Left lung (tissue), 10 donors: ENCODE results near the gene GBX1. TPM values are rescaled to one million over a fixed set of nuclear protein-coding genes. Genes with fewer than 3 reads are reported as not detected.
A peak's percentile ranks its signal among the peaks of the same experiment; 100 is the strongest.

Experiments used
- ATAC-seq: fragments of 200-7000 bp; cut with Tn5 transposase; one replicate; pipeline ENCODE4 v1.9.1; 2020; ENCODE audit warnings: moderate library complexity
- DNase-seq, 4 donors: peaks; one replicate each; pipeline ENCODE4 v3.0.0-alpha.2; 2013 to 2020
- H3K27ac ChIP-seq, 2 donors: fragments of 200-600 bp; sonication (generic) in 1 of 2; one replicate each; pipeline versions ENCODE4 v1.5.0 to v1.8.0; 2020 to 2021
- H3K27me3 ChIP-seq, 2 donors: fragments of 200-600 bp; sonication (generic) in 1 of 2; one replicate each; pipeline versions ENCODE4 v1.5.0 to v1.8.0; 2020 to 2021
- H3K36me3 ChIP-seq, 2 donors: fragments of 200-600 bp; sonication (generic) in 1 of 2; one replicate each; pipeline versions ENCODE4 v1.5.0 to v1.8.0; 2020 to 2021
- H3K4me1 ChIP-seq, 2 donors: fragments of 200-600 bp; one replicate each; pipeline ENCODE4 v1.8.0; 2021
- H3K4me3 ChIP-seq, 2 donors: fragments of 200-600 bp; sonication (generic) in 1 of 2; one replicate each; pipeline versions ENCODE4 v1.5.0 to v1.8.0; 2020 to 2021; ENCODE audit warnings: mild to moderate bottlenecking in 1 of 2
- H3K9me3 ChIP-seq, 2 donors: fragments of 200-600 bp; sonication (generic) in 1 of 2; one replicate each; pipeline versions ENCODE4 v1.5.0 to v1.8.0; 2020 to 2021
- CTCF ChIP-seq, 2 donors: fragments of 200-600 bp; sonication (generic) in 1 of 2; IDR thresholded peaks; one replicate each; pipeline versions ENCODE4 v1.5.0 to v1.8.0; 2021; ENCODE audit warnings: antibody characterized with exemption in 2 of 2
- intact Hi-C, 2 donors: fragments of 100-400 bp; cut with DNase I; formaldehyde crosslinking; loops; one replicate each; pipeline versions ENCODE4 v1.11.2 to v1.14.2; 2022
- polyA plus RNA-seq, 6 donors: library from polyadenylated mRNA; unstranded; fragments of 120-200 nt; gene quantifications; one replicate each; pipeline ENCODE4 v1.2.1, GENCODE V29; 2013; ENCODE audit not compliant: insufficient read length in 6 of 6
- total RNA-seq, 2 donors: library from RNA; stranded (reverse); fragmentation: NEBNext Ultra II Directional; extraction: Animal tissue kit (Norgen Biotek cat#: 25700); gene quantifications; one replicate each; pipeline ENCODE4 v1.2.1, GENCODE V29; 2021
- donor health status: DM: no; HTN: yes; CAD: no.
- donor health status: DM: no; HTN: no; CAD: no.

GBX1 gene
- total and polyA plus RNA-seq, 8 donors, result 0.24 to 0.42 (median 0.28) TPM; not detected in 5

DNA sequence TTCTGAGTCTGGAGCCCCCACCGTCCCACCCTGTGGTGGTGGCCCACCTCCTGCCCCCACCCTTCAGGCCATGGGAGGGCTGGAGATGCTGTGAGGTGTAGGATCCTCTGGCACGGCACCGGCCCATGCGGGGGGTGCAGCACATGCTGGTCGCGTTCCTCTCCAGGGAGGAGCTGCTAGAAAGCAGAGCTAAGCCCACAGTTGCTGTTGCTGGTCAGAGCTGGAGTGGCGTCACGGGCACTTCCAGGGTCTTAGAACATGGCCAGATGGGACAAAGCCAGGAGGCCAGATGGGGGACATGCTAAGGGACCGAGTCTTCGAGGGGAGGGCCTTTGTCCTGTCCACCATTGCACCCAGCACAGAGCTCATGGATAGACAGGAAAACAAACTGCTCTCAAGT, 59.6 kb downstream of the GBX1 start:
- ATAC-seq (no peak), DNase-seq (peak in 1 of 4 donors; percentile 74)
- Histone ChIP-seq H3K4me1 (peaks cover 0 to 28% of the 10 kb centered on the region in 2 donors), H3K36me3 (peaks cover 0 to 8% of the 10 kb centered on the region in 2 donors), H3K9me3 (no peaks in the 10 kb centered on the region), H3K4me3 (no peak overlapping the region), H3K27ac (no peak overlapping the region), H3K27me3 (no peaks in the 10 kb centered on the region)
- intact Hi-C loops, result no loop called here
- no peak for TF ChIP-seq CTCF (IDR thresholded peaks at IDR 0.05)

GRCh38 chr7:151104411-151105235, 62.9 kb downstream of the GBX1 start:
- Histone ChIP-seq H3K27ac (no peak overlapping the region), H3K27me3 (no peaks in the 10 kb centered on the region), H3K9me3 (no peaks in the 10 kb centered on the region), H3K4me1 (peaks cover 0 to 15% of the 10 kb centered on the region in 2 donors), H3K4me3 (no peak overlapping the region), H3K36me3 (peaks cover 0 to 8% of the 10 kb centered on the region in 2 donors)
- TF ChIP-seq CTCF (IDR thresholded peaks at IDR 0.05), result no peak
- DNase-seq, result peak in 1 of 4 donors; percentile 36
- intact Hi-C loops, result no loop called here
- ATAC-seq, result no peak

- ATAC-seq (no peak), DNase-seq (peak in 1 of 4 donors; percentile 28)
- Histone ChIP-seq H3K36me3 (peaks cover 0 to 8% of the 10 kb centered on the region in 2 donors), H3K9me3 (no peaks in the 10 kb centered on the region), H3K4me1 (peaks cover 0 to 13% of the 10 kb centered on the region in 2 donors), H3K27ac (no peak overlapping the region), H3K27me3 (no peaks in the 10 kb centered on the region), H3K4me3 (no peak overlapping the region)
- TF ChIP-seq CTCF (IDR thresholded peaks at IDR 0.05), result no peak
- intact Hi-C loops, result no loop called here
Measured at GRCh38 chr7:151103973-151104372, 63.5 kb downstream of the GBX1 start.

GRCh38 chr7:151102991-151103390, 64.5 kb downstream of the GBX1 start:
- H3K36me3 ChIP-seq, result peaks cover 0 to 8% of the 10 kb centered on the region in 2 donors
- H3K27ac ChIP-seq, result no peak overlapping the region
- H3K9me3 ChIP-seq, result no peaks in the 10 kb centered on the region
- no peak overlapping the region for H3K4me3 ChIP-seq
- no peaks in the 10 kb centered on the region for H3K27me3 ChIP-seq
- intact Hi-C loops, result no loop called here
- H3K4me1 ChIP-seq, result peaks cover 0 to 10% of the 10 kb centered on the region in 2 donors
- ATAC-seq (no peak), DNase-seq (no peak)
- no peak for TF ChIP-seq CTCF (IDR thresholded peaks at IDR 0.05)

DNA sequence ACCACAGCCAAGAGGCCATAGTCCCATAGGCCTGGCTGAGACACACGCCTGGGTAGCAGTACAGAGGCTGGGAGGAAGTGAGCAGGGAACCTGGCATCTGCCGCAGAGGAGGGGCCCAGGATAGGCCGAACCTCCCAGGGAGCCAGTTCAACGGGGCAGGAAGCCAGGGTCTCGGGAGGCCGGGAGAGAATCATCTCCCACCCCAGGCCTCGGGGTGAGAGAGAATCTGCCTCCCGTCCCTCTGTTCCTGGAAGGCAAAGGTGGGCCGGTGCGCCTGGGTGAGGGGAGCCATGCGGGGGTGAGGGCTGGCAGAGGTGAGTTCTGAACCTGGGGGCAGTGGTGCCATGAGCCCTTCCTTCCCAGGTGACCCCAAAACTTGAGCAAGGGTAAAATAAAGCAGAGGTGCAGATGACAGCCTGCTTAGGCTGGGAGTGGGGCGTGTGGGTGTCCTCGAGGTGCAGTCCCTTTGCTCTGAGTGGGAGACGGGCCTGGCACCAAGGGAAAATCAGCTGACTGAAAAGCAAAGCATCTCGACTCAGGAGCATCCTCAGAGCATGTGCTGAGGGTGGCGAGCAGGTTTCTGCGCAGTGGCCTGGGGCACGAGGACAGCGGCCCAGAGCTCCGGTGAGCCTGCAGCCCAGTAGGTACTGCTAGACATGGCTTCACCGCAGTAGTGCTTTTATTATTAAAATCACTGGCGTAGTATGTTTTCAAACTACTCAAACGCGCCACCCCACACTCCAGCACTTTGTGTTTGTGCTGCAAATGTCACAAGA, 65.7 kb downstream of the GBX1 start:
- ATAC-seq (no peak), DNase-seq (peak in 1 of 4 donors; percentile 68)
- Histone ChIP-seq H3K27ac (no peak overlapping the region), H3K4me1 (peaks cover 0 to 10% of the 10 kb centered on the region in 2 donors), H3K4me3 (no peak overlapping the region), H3K27me3 (no peaks in the 10 kb centered on the region), H3K36me3 (peaks cover 0 to 8% of the 10 kb centered on the region in 2 donors), H3K9me3 (no peaks in the 10 kb centered on the region)
- no peak for TF ChIP-seq CTCF (IDR thresholded peaks at IDR 0.05)
- intact Hi-C loops, result no loop called here
